Retinal pigment epithelial cell (primary cell): Measurements from ENCODE around the gene PPID.
A peak's percentile ranks its signal among the peaks of the same experiment; 100 is the strongest.

Experiments used
- DNase-seq: peaks from one replicate; pipeline ENCODE4 v3.0.0-alpha.2; 2010; ENCODE audit warnings: low read depth
- H3K4me3 ChIP-seq: 2 replicates; pipeline ENCODE4 v1.5.1; 2011; ENCODE audit warnings: mild to moderate bottlenecking, low read length, control low read depth, moderate library complexity
- TF ChIP-seq, protein P1 (sequence below): conservative IDR thresholded peaks from 2 replicates; pipeline ENCODE4 v1.5.1; 2011; ENCODE audit warnings: low read depth, low read length, control low read depth, inconsistent platforms

The PPID gene

DNA sequence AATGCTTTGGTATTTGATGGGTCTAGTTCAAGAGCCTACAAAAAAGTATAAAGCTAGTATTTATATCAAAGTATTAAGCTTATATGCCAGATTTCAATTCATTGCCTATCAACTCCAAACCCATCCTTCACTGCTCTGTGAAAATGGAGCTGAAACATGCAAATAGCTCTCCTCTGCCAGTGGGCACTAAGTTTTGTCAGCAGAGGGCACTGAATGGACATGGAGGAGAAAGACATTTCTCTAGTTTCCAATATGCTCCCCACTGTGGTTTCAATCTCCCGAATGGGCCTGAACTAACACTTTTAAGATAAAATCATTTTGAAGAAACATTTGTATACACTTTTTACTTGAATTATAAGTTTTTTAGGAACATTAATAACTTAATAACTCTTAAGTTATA is 12.4 kb downstream of the PPID start:
- TF ChIP-seq, protein P1, sequence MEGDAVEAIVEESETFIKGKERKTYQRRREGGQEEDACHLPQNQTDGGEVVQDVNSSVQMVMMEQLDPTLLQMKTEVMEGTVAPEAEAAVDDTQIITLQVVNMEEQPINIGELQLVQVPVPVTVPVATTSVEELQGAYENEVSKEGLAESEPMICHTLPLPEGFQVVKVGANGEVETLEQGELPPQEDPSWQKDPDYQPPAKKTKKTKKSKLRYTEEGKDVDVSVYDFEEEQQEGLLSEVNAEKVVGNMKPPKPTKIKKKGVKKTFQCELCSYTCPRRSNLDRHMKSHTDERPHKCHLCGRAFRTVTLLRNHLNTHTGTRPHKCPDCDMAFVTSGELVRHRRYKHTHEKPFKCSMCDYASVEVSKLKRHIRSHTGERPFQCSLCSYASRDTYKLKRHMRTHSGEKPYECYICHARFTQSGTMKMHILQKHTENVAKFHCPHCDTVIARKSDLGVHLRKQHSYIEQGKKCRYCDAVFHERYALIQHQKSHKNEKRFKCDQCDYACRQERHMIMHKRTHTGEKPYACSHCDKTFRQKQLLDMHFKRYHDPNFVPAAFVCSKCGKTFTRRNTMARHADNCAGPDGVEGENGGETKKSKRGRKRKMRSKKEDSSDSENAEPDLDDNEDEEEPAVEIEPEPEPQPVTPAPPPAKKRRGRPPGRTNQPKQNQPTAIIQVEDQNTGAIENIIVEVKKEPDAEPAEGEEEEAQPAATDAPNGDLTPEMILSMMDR = peak; percentile 46
- no peak overlapping the region for H3K4me3 ChIP-seq
- DNase-seq = no peak

DNA sequence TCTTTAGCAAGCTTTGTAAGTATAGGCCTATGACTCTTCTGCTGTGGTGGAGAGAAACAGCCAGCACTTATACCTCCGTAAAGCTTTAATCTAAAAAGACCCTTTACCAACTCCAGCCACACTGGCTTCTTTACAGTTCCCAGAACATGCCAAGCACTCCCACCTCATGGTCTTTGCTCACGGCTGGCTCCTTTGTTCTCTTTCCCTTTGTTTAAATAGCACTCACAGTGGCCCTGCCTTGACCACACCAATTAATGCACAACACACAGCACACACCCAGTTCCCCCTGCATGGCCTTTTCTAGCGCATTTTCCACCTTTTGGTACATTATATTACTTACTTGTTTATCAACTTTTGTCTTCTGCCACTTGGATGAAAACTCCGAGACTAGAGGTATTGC is 18.9 kb downstream of the PPID start:
- DNase-seq = no peak
- H3K4me3 ChIP-seq = no peak overlapping the region
- TF ChIP-seq, protein P1 = no peak

DNA sequence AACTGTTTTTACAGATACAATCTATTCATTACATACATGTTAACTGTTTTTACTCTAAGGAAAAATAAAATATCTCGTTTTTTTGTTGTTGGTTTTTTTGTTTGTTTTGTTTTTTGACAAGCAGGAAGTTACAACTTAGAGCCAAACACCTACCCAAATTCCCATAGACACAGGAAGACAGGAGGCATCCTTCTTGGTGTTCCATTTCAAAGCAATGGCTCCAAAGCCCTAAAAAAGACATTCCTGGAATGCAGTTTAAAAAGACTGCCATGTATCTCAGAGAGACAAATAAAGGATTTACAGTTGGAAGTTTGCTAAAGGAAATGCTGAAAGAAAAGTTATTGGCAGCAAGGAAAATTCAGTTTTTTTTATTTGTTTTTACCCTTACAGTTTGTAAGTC is 34.4 kb downstream of the PPID start:
- no peak overlapping the region for H3K4me3 ChIP-seq
- no peak for DNase-seq
- TF ChIP-seq, protein P1 = no peak

DNA sequence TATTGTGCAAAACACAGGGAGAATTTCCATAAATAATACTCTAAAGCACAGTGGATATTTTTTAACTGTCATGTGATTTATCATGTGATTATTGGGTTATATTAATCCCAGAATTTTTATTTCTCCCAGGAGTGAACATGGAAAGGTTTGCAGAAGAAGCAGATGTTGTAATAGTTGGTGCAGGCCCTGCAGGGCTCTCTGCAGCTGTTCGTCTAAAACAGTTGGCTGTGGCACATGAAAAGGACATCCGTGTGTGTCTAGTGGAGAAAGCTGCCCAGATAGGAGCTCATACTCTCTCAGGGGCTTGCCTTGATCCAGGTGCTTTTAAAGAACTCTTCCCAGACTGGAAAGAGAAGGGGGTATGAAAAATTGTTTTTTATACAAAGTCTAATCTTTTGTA is 41.1 kb downstream of the PPID start:
- TF ChIP-seq, protein P1 = no peak
- no peak for DNase-seq
- H3K4me3 ChIP-seq = no peak overlapping the region

DNA sequence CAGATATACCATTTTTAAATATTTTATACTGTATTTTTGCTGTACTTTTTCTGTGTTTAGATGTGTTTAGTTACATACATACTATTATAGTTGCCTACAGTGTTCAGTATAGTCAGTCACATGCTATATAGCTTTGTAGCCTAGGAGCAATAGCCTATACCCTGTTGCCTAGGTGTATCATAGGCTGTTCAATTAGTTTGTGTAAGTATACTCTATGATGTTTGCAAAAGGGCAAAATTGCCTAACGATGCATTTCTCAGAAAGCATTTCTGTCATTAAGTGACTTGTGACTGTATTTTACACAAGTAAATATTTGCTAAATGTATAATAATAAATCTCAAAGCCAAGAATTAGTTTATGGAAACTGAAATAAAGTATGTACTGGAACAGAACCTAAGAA is 41.6 kb downstream of the PPID start:
- no peak overlapping the region for H3K4me3 ChIP-seq
- TF ChIP-seq, protein P1 = no peak
- DNase-seq = no peak

DNA sequence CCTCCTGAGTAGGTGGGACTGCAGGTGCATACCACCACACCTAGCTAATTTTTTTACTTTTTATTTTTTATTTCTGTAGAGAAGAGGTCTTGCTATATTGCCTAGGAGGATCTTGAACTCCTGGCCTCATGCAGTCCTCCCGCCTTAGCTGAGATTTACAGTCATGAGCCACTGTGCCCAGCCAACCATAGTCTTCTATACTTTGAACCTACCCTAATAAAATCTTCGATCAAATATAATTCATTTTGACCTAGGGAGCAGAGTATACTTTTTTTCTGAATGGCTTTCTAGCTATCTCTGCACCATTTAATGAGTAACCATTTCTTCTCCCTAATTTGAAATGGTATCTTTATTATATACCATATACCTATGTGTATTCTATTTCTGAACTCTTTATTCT is 44.4 kb downstream of the PPID start:
- no peak for DNase-seq
- no peak overlapping the region for H3K4me3 ChIP-seq
- TF ChIP-seq, protein P1 = no peak

DNA sequence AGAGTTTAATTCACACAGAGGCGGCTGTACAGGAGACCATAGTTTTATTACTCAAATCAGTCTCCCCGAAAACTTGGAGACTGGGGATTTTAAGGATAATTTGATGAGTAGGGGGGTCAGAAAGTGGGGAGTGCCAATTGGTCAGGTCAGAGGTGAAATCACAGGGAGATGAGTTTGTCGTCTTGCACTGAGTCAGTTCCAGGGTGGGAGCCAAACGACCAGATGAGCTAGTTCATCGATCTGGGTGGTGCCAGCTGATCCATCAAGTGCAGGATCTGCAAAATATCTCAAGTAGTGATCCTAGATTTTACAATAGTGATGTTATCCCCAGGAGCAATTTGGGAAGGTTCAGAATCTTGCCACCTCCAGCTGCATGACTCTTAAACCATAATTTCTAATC is 47.1 kb downstream of the PPID start:
- H3K4me3 ChIP-seq = no peak overlapping the region
- DNase-seq = no peak
- TF ChIP-seq, protein P1 = no peak
